ENCODE data around the gene KIAA0319L.
"Not testable (repeated sequence)": the region's sequence is repeated elsewhere in the genome, so short reads cannot be mapped to it uniquely, and the experiment has no call there.

The KIAA0319L gene

DNA sequence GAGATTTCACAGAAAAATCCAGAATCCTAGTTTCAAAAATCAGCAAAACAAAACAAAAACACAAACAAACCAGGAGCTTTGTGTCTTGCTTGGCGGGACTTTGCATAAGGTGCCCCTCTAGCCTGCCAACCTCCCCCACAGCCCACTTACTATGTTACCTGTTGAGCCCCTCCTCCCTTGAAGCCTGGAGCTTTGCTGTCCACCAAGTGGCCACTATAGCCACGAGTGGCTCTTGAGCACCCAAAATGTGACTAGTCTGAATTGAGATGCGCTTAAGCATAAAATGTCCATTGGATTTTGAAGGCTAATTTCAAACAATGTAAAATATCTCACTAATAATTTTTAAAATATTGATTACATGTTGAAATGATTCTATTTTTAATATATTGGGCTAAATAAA is 28.1 kb upstream of the KIAA0319L start:
- Histone ChIP-seq H3K9me3 (ENCODE audit: control insufficient read depth in 5 of 5, low read length in 5 of 5) (no peaks in the 10 kb centered on the region), H3K4me3 (ENCODE audit: low read depth in 1 of 5, low read length in 5 of 5) (no peak overlapping the region), H3K4me1 (ENCODE audit: control insufficient read depth in 5 of 5, insufficient read depth in 5 of 5, low read length in 5 of 5) (peaks cover 0 to 8% (median 4%) of the 10 kb centered on the region in 5 donors)

GRCh38 chr1:35581621-35582020 is 24.4 kb upstream of the KIAA0319L start:
- H3K9me3 ChIP-seq (ENCODE audit: control insufficient read depth in 5 of 5, low read length in 5 of 5); H3K27ac ChIP-seq (ENCODE audit: low read depth, low read length); H3K9ac ChIP-seq (ENCODE audit: low read length in 5 of 5); H3K4me3 ChIP-seq (ENCODE audit: low read depth in 1 of 5, low read length in 5 of 5); H3K36me3 ChIP-seq (ENCODE audit: control insufficient read depth in 5 of 5, insufficient read depth in 5 of 5, low read length in 5 of 5): not testable (repeated sequence)
- Histone ChIP-seq H3K4me1 (ENCODE audit: control insufficient read depth in 5 of 5, insufficient read depth in 5 of 5, low read length in 5 of 5) (peaks cover 0 to 27% (median 24%) of the 10 kb centered on the region in 5 donors), H3K27me3 (ENCODE audit: control insufficient read depth in 5 of 5, insufficient read depth in 4 of 5, low read length in 5 of 5) (peaks cover 0 to 11% (median 0%) of the 10 kb centered on the region in 5 donors)

More for the DNA sequence above, 28.1 kb upstream of the KIAA0319L start:
- Histone ChIP-seq H3K9ac (ENCODE audit: low read length in 5 of 5) (no peak overlapping the region), H3K27ac (ENCODE audit: low read depth, low read length) (no peak overlapping the region), H3K36me3 (ENCODE audit: control insufficient read depth in 5 of 5, insufficient read depth in 5 of 5, low read length in 5 of 5) (peaks cover 0 to 4% (median 0%) of the 10 kb centered on the region in 5 donors), H3K27me3 (ENCODE audit: control insufficient read depth in 5 of 5, insufficient read depth in 4 of 5, low read length in 5 of 5) (no peaks in the 10 kb centered on the region)

DNA sequence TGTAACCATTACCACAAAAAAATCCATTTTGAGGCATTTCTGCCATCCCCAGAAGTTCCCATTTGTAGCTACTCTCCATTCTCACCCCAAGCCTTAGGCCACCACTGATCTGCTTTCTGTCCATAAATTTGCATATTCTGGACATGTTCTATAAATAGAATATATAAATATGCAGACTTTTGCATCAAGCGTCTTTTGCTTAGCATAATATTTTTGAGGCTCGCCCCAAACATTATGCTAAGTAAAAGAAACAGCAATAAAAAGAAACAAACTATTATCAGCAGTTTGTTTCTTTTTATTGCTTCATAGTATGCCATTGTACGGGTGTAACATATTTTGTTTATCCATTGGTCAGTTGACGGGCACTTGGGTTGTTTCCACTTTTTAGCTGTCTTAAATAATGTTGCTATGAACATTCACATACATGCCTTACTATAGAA is 23.8 kb upstream of the KIAA0319L start:
- Histone ChIP-seq H3K4me3 (ENCODE audit: low read depth in 1 of 5, low read length in 5 of 5) (no peak overlapping the region), H3K9me3 (ENCODE audit: control insufficient read depth in 5 of 5, low read length in 5 of 5) (no peaks in the 10 kb centered on the region), H3K9ac (ENCODE audit: low read length in 5 of 5) (no peak overlapping the region), H3K36me3 (ENCODE audit: control insufficient read depth in 5 of 5, insufficient read depth in 5 of 5, low read length in 5 of 5) (no peaks in the 10 kb centered on the region), H3K27me3 (ENCODE audit: control insufficient read depth in 5 of 5, insufficient read depth in 4 of 5, low read length in 5 of 5) (peaks cover 0 to 18% (median 3%) of the 10 kb centered on the region in 5 donors), H3K27ac (ENCODE audit: low read depth, low read length) (no peak overlapping the region), H3K4me1 (ENCODE audit: control insufficient read depth in 5 of 5, insufficient read depth in 5 of 5, low read length in 5 of 5) (peaks cover 0 to 33% (median 24%) of the 10 kb centered on the region in 5 donors)

DNA sequence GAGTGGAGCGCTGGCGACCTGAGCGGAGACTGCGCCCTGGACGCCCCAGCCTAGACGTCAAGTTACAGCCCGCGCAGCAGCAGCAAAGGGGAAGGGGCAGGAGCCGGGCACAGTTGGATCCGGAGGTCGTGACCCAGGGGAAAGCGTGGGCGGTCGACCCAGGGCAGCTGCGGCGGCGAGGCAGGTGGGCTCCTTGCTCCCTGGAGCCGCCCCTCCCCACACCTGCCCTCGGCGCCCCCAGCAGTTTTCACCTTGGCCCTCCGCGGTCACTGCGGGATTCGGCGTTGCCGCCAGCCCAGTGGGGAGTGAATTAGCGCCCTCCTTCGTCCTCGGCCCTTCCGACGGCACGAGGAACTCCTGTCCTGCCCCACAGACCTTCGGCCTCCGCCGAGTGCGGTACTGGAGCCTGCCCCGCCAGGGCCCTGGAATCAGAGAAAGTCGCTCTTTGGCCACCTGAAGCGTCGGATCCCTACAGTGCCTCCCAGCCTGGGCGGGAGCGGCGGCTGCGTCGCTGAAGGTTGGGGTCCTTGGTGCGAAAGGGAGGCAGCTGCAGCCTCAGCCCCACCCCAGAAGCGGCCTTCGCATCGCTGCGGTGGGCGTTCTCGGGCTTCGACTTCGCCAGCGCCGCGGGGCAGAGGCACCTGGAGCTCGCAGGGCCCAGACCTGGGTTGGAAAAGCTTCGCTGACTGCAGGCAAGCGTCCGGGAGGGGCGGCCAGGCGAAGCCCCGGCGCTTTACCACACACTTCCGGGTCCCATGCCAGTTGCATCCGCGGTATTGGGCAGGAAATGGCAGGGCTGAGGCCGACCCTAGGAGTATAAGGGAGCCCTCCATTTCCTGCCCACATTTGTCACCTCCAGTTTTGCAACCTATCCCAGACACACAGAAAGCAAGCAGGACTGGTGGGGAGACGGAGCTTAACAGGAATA is 20.1 kb upstream of the KIAA0319L start:
- peaks cover 10 to 51% (median 21%) of the 10 kb centered on the region in 5 donors for H3K27me3 ChIP-seq (ENCODE audit: control insufficient read depth in 5 of 5, insufficient read depth in 4 of 5, low read length in 5 of 5)
- no peaks in the 10 kb centered on the region for H3K9me3 ChIP-seq (ENCODE audit: control insufficient read depth in 5 of 5, low read length in 5 of 5)
- no peak overlapping the region for H3K27ac ChIP-seq (ENCODE audit: low read depth, low read length)
- no peaks in the 10 kb centered on the region for H3K36me3 ChIP-seq (ENCODE audit: control insufficient read depth in 5 of 5, insufficient read depth in 5 of 5, low read length in 5 of 5)
- peaks cover 0 to 43% (median 33%) of the 10 kb centered on the region in 5 donors for H3K4me1 ChIP-seq (ENCODE audit: control insufficient read depth in 5 of 5, insufficient read depth in 5 of 5, low read length in 5 of 5)
- H3K4me3 ChIP-seq (ENCODE audit: low read depth in 1 of 5, low read length in 5 of 5) = peak overlapping the region; percentile 63 to 81 (median 73)
- peak overlapping the region in 4 of 5 donors; percentile 53 to 75 (median 70) for H3K9ac ChIP-seq (ENCODE audit: low read length in 5 of 5)

DNA sequence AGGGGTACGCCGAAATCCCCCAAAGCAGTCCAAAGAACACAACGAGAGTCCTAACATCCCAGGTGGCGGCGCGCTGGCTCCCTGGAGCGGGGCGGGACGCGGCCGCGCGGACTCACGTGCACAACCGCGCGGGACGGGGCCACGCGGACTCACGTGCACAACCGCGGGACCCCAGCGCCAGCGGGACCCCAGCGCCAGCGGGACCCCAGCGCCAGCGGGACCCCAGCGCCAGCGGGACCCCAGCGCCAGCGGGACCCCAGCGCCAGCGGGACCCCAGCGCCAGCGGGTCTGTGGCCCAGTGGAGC is 19.5 kb upstream of the KIAA0319L start:
- H3K27ac ChIP-seq (ENCODE audit: low read depth, low read length); H3K9me3 ChIP-seq (ENCODE audit: control insufficient read depth in 5 of 5, low read length in 5 of 5); H3K9ac ChIP-seq (ENCODE audit: low read length in 5 of 5); H3K36me3 ChIP-seq (ENCODE audit: control insufficient read depth in 5 of 5, insufficient read depth in 5 of 5, low read length in 5 of 5): not testable (repeated sequence)
- peaks cover 0 to 43% (median 33%) of the 10 kb centered on the region in 5 donors for H3K4me1 ChIP-seq (ENCODE audit: control insufficient read depth in 5 of 5, insufficient read depth in 5 of 5, low read length in 5 of 5)
- H3K4me3 ChIP-seq (ENCODE audit: low read depth in 1 of 5, low read length in 5 of 5) = peak overlapping the region in 3 of 5 donors; percentile 22 to 78 (median 73)
- H3K27me3 ChIP-seq (ENCODE audit: control insufficient read depth in 5 of 5, insufficient read depth in 4 of 5, low read length in 5 of 5) = peaks cover 11 to 55% (median 26%) of the 10 kb centered on the region in 5 donors

DNA sequence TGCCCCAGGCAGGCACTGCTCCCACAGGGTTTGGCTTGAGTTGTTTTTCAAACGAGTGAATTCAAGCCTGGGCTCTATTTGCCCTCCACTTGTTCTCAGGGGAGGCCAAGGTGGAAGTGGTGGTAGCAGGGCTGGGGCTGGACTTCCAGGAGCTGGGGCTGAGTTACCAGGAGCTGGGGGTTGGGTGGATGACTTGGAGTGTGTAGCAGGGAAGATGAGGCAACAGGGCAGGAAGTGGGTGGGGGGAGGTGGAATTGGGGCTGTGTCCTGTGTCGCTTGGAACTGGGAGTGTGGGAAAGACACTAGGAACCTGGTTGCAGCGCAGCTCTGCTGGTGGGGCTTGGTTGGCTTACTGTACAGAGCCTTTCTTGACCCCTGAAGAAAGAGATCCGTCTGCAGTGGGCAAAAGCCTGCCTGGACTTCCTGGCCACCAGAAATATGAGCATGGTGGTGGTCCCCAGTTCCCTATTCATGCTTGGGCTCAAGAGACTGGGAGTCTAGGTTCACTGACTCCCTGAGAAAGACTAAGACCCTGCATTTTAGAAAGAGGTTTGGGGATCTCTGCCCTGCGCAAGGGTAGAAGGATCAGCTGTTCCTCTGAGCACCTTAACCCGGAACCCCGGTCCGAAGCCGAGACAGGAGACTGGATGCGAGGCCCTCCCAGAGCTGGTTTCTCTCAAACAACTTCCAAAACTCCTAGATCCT is 19.0 kb upstream of the KIAA0319L start:
- peak overlapping the region in 2 of 5 donors; percentile 22 to 46 for H3K4me3 ChIP-seq (ENCODE audit: low read depth in 1 of 5, low read length in 5 of 5)
- H3K36me3 ChIP-seq (ENCODE audit: control insufficient read depth in 5 of 5, insufficient read depth in 5 of 5, low read length in 5 of 5) = no peaks in the 10 kb centered on the region
- peaks cover 11 to 56% (median 26%) of the 10 kb centered on the region in 5 donors for H3K27me3 ChIP-seq (ENCODE audit: control insufficient read depth in 5 of 5, insufficient read depth in 4 of 5, low read length in 5 of 5)
- H3K27ac ChIP-seq (ENCODE audit: low read depth, low read length) = no peak overlapping the region
- H3K4me1 ChIP-seq (ENCODE audit: control insufficient read depth in 5 of 5, insufficient read depth in 5 of 5, low read length in 5 of 5) = peaks cover 0 to 43% (median 33%) of the 10 kb centered on the region in 5 donors
- no peaks in the 10 kb centered on the region for H3K9me3 ChIP-seq (ENCODE audit: control insufficient read depth in 5 of 5, low read length in 5 of 5)
- no peak overlapping the region for H3K9ac ChIP-seq (ENCODE audit: low read length in 5 of 5)

- peaks cover 0 to 43% (median 33%) of the 10 kb centered on the region in 5 donors for H3K4me1 ChIP-seq (ENCODE audit: control insufficient read depth in 5 of 5, insufficient read depth in 5 of 5, low read length in 5 of 5)
- peaks cover 11 to 58% (median 26%) of the 10 kb centered on the region in 5 donors for H3K27me3 ChIP-seq (ENCODE audit: control insufficient read depth in 5 of 5, insufficient read depth in 4 of 5, low read length in 5 of 5)
- H3K9me3 ChIP-seq (ENCODE audit: control insufficient read depth in 5 of 5, low read length in 5 of 5) = no peaks in the 10 kb centered on the region
- no peak overlapping the region for H3K4me3 ChIP-seq (ENCODE audit: low read depth in 1 of 5, low read length in 5 of 5)
- no peaks in the 10 kb centered on the region for H3K36me3 ChIP-seq (ENCODE audit: control insufficient read depth in 5 of 5, insufficient read depth in 5 of 5, low read length in 5 of 5)
- no peak overlapping the region for H3K9ac ChIP-seq (ENCODE audit: low read length in 5 of 5)
- H3K27ac ChIP-seq (ENCODE audit: low read depth, low read length) = no peak overlapping the region
These were observed 18.3 kb upstream of the KIAA0319L start for GRCh38 chr1:35575416-35575958.

DNA sequence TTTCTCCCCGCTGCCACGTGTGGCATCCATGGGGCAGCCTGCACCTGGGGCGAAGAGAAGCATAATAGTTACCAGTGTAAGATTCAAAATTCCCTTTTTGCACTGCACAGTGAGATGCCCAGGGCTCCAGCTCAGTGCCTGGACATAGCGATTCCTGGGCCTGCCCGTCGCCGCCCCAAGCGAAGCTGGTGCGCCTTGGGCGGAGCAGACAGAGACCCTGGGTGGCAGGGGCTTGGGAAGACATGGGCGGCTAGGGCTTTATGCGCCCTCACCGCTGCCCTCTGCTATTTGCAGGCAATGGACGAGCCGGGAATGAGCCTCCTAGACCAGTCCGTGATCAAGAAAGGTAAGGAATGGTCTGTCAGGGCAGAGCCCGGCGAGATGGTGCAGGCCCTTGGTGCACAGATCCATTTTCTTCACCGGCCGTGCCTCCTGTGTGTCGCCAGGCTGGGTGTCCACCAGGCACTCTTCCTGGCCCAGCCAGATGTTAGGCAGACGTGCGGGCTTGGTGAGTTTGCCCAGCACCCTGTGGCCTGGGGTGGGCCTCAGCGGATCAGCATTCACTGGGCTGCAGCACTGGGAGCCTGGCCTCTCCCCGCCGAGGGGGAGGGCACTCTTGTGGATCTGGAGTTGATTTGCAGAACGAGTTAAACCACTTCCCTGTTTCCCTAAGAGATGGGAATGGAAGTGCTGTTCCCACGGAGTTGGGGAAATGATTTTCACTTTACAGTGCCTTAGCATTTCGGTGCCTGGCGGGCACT is 17.6 kb upstream of the KIAA0319L start:
- Histone ChIP-seq H3K4me1 (ENCODE audit: control insufficient read depth in 5 of 5, insufficient read depth in 5 of 5, low read length in 5 of 5) (peaks cover 0 to 43% (median 33%) of the 10 kb centered on the region in 5 donors), H3K4me3 (ENCODE audit: low read depth in 1 of 5, low read length in 5 of 5) (no peak overlapping the region), H3K36me3 (ENCODE audit: control insufficient read depth in 5 of 5, insufficient read depth in 5 of 5, low read length in 5 of 5) (no peaks in the 10 kb centered on the region), H3K27ac (ENCODE audit: low read depth, low read length) (no peak overlapping the region), H3K9ac (ENCODE audit: low read length in 5 of 5) (no peak overlapping the region), H3K27me3 (ENCODE audit: control insufficient read depth in 5 of 5, insufficient read depth in 4 of 5, low read length in 5 of 5) (peaks cover 11 to 62% (median 26%) of the 10 kb centered on the region in 5 donors), H3K9me3 (ENCODE audit: control insufficient read depth in 5 of 5, low read length in 5 of 5) (no peaks in the 10 kb centered on the region)

GRCh38 chr1:35574125-35574654 is 17.0 kb upstream of the KIAA0319L start:
- no peak overlapping the region for H3K27ac ChIP-seq (ENCODE audit: low read depth, low read length)
- H3K9me3 ChIP-seq (ENCODE audit: control insufficient read depth in 5 of 5, low read length in 5 of 5) = no peaks in the 10 kb centered on the region
- no peak overlapping the region for H3K4me3 ChIP-seq (ENCODE audit: low read depth in 1 of 5, low read length in 5 of 5)
- peaks cover 0 to 43% (median 33%) of the 10 kb centered on the region in 5 donors for H3K4me1 ChIP-seq (ENCODE audit: control insufficient read depth in 5 of 5, insufficient read depth in 5 of 5, low read length in 5 of 5)
- no peaks in the 10 kb centered on the region for H3K36me3 ChIP-seq (ENCODE audit: control insufficient read depth in 5 of 5, insufficient read depth in 5 of 5, low read length in 5 of 5)
- H3K27me3 ChIP-seq (ENCODE audit: control insufficient read depth in 5 of 5, insufficient read depth in 4 of 5, low read length in 5 of 5) = peaks cover 11 to 69% (median 26%) of the 10 kb centered on the region in 5 donors
- H3K9ac ChIP-seq (ENCODE audit: low read length in 5 of 5) = no peak overlapping the region
